Hepatocyte (in vitro differentiated cells): ENCODE data around the gene CDK17. TPM values are rescaled to one million over a fixed set of nuclear protein-coding genes. Genes with fewer than 3 reads are reported as not detected.

Experiments
- DNase-seq: peaks from one replicate; pipeline ENCODE4 v3.0.0-alpha.2; 2016; ENCODE audit warnings: low spot score
- H2AFZ ChIP-seq: fragments of 200-600 bp; sonication (generic); 2 replicates; pipeline ENCODE4 v1.6.0; 2016; ENCODE audit warnings: antibody characterized with exemption, mild to moderate bottlenecking
- H3K27ac ChIP-seq: fragments of 200-600 bp; sonication (generic); 2 replicates; pipeline ENCODE4 v1.5.1; 2016; ENCODE audit warnings: mild to moderate bottlenecking
- H3K27me3 ChIP-seq: fragments of 200-600 bp; sonication (generic); 2 replicates; pipeline ENCODE4 v1.6.1; 2016
- H3K36me3 ChIP-seq: fragments of 200-600 bp; sonication (generic); replicated peaks from 2 replicates; pipeline ENCODE4 v1.5.1; 2016; ENCODE audit warnings: low read depth; ENCODE audit not compliant: insufficient read depth
- H3K4me1 ChIP-seq: fragments of 200-600 bp; sonication (generic); 2 replicates; pipeline ENCODE4 v1.5.1; 2016; ENCODE audit warnings: mild to moderate bottlenecking, moderate library complexity; ENCODE audit not compliant: insufficient read depth
- H3K4me2 ChIP-seq: fragments of 200-600 bp; sonication (generic); 2 replicates; pipeline ENCODE4 v1.6.0; 2016
- H3K4me3 ChIP-seq: fragments of 200-600 bp; sonication (generic); 2 replicates; pipeline ENCODE4 v1.5.1; 2016; ENCODE audit warnings: mild to moderate bottlenecking
- H3K79me2 ChIP-seq: fragments of 200-600 bp; sonication (generic); 2 replicates; pipeline ENCODE4 v1.6.0; 2017; ENCODE audit warnings: mild to moderate bottlenecking
- H3K9me2 ChIP-seq: fragments of 200-600 bp; sonication (generic); replicated peaks from 2 replicates; pipeline ENCODE4 v1.6.0; 2017; ENCODE audit warnings: mild to moderate bottlenecking; ENCODE audit not compliant: insufficient read depth
- H3K9me3 ChIP-seq: fragments of 200-600 bp; sonication (generic); 2 replicates; pipeline ENCODE4 v1.5.1; 2016; ENCODE audit warnings: low read depth, mild to moderate bottlenecking
- H4K20me1 ChIP-seq: fragments of 200-600 bp; sonication (generic); 2 replicates; pipeline ENCODE4 v1.6.0; 2016; ENCODE audit warnings: mild to moderate bottlenecking; ENCODE audit not compliant: insufficient read depth, poor library complexity, severe bottlenecking
- CTCF ChIP-seq: fragments of 200-600 bp; sonication (generic); IDR thresholded peaks from 2 replicates; pipeline ENCODE4 v1.5.1; 2016; ENCODE audit warnings: antibody characterized with exemption, mild to moderate bottlenecking; ENCODE audit not compliant: poor library complexity
- EZH2 ChIP-seq: fragments of 200-600 bp; sonication (generic); IDR thresholded peaks from 2 replicates; pipeline ENCODE4 v1.6.1; 2016; ENCODE audit warnings: antibody characterized with exemption, mild to moderate bottlenecking, borderline replicate concordance
- EZH2phosphoT487 ChIP-seq: fragments of 200-600 bp; sonication (generic); IDR thresholded peaks from one replicate; pipeline ENCODE4 v1.6.1; 2018; ENCODE audit warnings: antibody characterized with exemption, mild to moderate bottlenecking, low read depth, moderate library complexity; ENCODE audit not compliant: unreplicated experiment, severe bottlenecking
- WGBS: methylation state at CpG from one replicate; pipeline ENCODE4 v1.1.6; 2016; ENCODE audit warnings: low lambda C conversion rate; ENCODE audit errors: missing lambda C conversion rate; 5-methylcytosine and 5-hydroxymethylcytosine counted together
- polyA plus RNA-seq: library from polyadenylated mRNA; unstranded; fragments of >200 nt; fragmentation: Nextera tagmentation; extraction: Ambion mirVana; gene quantifications from 2 replicates; pipeline ENCODE4 v1.2.1, GENCODE V29; 2016
- total RNA-seq: library from RNA; depleted of rRNA; stranded (reverse); fragments of >200 nt; gene quantifications from 2 replicates; pipeline ENCODE4 v1.2.3, GENCODE V29; 2014

The CDK17 gene
- total and polyA plus RNA-seq, 2 experiments from 2014 or later = 13.8 to 33.1 TPM

- no peak for TF ChIP-seq CTCF
- no peak for TF ChIP-seq EZH2
- TF ChIP-seq EZH2phosphoT487 = no peak
- H3K4me3 ChIP-seq = no peak overlapping the region
- peaks cover 97% of the 10 kb centered on the region for H3K79me2 ChIP-seq
- H3K9me3 ChIP-seq = no peaks in the 10 kb centered on the region
- no peaks in the 10 kb centered on the region for H3K9me2 ChIP-seq
- 100% methylated on average over 1 of the region's 1 CpG for WGBS
- H3K27ac ChIP-seq = no peak overlapping the region
- no peak overlapping the region for H2AFZ ChIP-seq
- DNase-seq = no peak
- no peaks in the 10 kb centered on the region for H3K27me3 ChIP-seq
- peaks cover 12% of the 10 kb centered on the region for H3K4me1 ChIP-seq
- H3K4me2 ChIP-seq = no peak overlapping the region
- peaks cover 20% of the 10 kb centered on the region for H4K20me1 ChIP-seq
- no peaks in the 10 kb centered on the region for H3K36me3 ChIP-seq
These were observed 43.4 kb downstream of the CDK17 start for GRCh38 chr12:96356831-96357230.

DNA sequence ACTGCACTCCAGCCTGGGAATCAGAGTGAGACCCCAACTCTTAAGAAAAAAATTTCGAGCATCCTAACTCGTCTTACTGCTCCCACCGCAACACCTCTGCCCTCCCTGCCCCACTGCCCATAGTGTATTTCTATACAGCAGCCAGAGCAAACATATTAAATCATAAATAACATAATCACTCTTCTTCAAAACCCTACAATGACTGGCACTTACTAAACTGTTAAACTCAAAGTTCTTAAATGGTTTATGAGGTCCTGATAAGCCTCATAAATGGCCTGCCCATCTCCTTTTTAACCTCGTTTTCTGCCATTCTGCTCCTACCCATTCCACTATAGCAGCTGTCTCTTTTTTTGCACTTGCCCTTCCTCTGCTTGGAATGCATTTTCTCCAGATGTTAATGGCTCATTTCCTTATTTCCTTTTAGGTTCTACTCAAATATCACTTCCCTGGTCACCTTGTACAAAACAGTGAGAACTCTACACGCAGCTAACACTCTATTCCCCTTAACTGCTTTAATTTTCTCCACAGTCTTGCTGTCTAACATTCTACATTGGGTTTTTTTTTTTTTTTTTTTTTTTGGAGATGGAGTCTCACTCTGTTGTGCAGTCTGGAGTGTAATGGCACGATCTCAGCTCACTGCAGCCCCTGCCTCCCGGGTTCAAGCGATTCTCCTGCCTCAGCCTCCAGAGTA, 45.2 kb downstream of the CDK17 start:
- TF ChIP-seq EZH2 (no peak), CTCF (no peak), EZH2phosphoT487 (no peak)
- WGBS = 85% methylated on average over 8 of the region's 8 CpGs
- Histone ChIP-seq H4K20me1 (peaks cover 20% of the 10 kb centered on the region), H3K27me3 (no peaks in the 10 kb centered on the region), H3K9me3 (no peaks in the 10 kb centered on the region), H3K4me1 (peaks cover 7% of the 10 kb centered on the region), H3K36me3 (no peaks in the 10 kb centered on the region), H3K79me2 (peaks cover 96% of the 10 kb centered on the region), H3K27ac (no peak overlapping the region), H3K9me2 (no peaks in the 10 kb centered on the region), H3K4me2 (no peak overlapping the region), H3K4me3 (no peak overlapping the region), H2AFZ (no peak overlapping the region)
- no peak for DNase-seq

- Histone ChIP-seq H3K9me3 (no peaks in the 10 kb centered on the region), H3K27ac (no peak overlapping the region), H3K9me2 (no peaks in the 10 kb centered on the region), H2AFZ (no peak overlapping the region), H3K79me2 (peaks cover 95% of the 10 kb centered on the region), H3K4me2 (no peak overlapping the region), H3K36me3 (no peaks in the 10 kb centered on the region), H3K27me3 (no peaks in the 10 kb centered on the region), H3K4me3 (no peak overlapping the region), H3K4me1 (peaks cover 7% of the 10 kb centered on the region), H4K20me1 (peaks cover 26% of the 10 kb centered on the region)
- no peak for DNase-seq
- no peak for TF ChIP-seq EZH2
- TF ChIP-seq CTCF = no peak
- TF ChIP-seq EZH2phosphoT487 = no peak
- WGBS = 86% methylated on average over 3 of the region's 3 CpGs
These were observed 45.9 kb downstream of the CDK17 start for GRCh38 chr12:96354326-96354725.
